ENCODE measurements around the gene METAP1D.

DNA sequence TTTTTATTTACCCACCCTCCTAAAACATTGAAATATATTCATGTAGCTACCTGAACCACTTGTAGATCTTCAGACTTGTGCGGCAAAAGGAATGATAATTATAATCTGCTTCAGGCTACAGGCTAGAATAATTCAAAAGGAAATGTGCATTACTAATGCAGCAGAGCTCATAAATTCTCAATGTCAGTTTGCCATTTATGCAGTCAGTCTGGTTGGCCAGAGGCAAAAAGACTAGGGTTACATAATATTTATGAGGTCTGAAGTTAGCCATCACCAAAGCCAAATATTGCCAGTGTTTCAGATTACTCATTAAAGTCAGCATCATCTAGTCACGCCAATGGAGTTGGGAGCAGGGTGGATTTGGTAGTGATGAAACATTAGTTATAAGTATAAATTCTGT lies 38.9 kb downstream of the METAP1D start:
- TF ChIP-seq, protein P1, sequence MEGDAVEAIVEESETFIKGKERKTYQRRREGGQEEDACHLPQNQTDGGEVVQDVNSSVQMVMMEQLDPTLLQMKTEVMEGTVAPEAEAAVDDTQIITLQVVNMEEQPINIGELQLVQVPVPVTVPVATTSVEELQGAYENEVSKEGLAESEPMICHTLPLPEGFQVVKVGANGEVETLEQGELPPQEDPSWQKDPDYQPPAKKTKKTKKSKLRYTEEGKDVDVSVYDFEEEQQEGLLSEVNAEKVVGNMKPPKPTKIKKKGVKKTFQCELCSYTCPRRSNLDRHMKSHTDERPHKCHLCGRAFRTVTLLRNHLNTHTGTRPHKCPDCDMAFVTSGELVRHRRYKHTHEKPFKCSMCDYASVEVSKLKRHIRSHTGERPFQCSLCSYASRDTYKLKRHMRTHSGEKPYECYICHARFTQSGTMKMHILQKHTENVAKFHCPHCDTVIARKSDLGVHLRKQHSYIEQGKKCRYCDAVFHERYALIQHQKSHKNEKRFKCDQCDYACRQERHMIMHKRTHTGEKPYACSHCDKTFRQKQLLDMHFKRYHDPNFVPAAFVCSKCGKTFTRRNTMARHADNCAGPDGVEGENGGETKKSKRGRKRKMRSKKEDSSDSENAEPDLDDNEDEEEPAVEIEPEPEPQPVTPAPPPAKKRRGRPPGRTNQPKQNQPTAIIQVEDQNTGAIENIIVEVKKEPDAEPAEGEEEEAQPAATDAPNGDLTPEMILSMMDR (IDR thresholded peaks at IDR 0.05), result no peak
- no peak for TF ChIP-seq POLR2AphosphoS5 (IDR thresholded peaks at IDR 0.05)
